Measurements from ENCODE around the gene ISLR. TPM values are rescaled to one million over a fixed set of nuclear protein-coding genes. Genes with fewer than 3 reads are reported as not detected.

The ISLR gene
- total and polyA plus RNA-seq, 2 of the 4 experiments (the other 2 are of a cell fraction): under 0.01 to 0.79 TPM

- Histone ChIP-seq H2BK120ac (ENCODE audit: low read depth, low read length) (0 out of 2 replicates have a peak overlapping the region, but pooled peaks have one; percentile 14), H3K9me1 (ENCODE audit: insufficient read depth, low read length) (peaks cover 7% of the 10 kb centered on the region), H3K18ac (ENCODE audit: low read depth, low read length) (no peak overlapping the region; the same call in 1 of the 2 replicates), H2BK15ac (ENCODE audit: low read depth, low read length) (no peak overlapping the region; the same call in 2 of the 3 replicates), H3K4me2 (ENCODE audit: low read depth, low read length) (no peak overlapping the region), H3K27ac (ENCODE audit: insufficient read depth, low read length) (no peak overlapping the region), H3K4me1 (ENCODE audit: control insufficient read depth, insufficient read depth, low read length) (peaks cover 26% of the 10 kb centered on the region), H3K56ac (ENCODE audit: extremely low read depth, insufficient read depth, low read length) (no peak overlapping the region), H4K5ac (ENCODE audit: low read depth, low read length) (no peak overlapping the region), H3K4ac (ENCODE audit: low read depth, low read length) (peak overlapping the region; percentile 56; the same call in 1 of the 2 replicates), H3K79me1 (ENCODE audit: low read depth in 1 of 2, low read length in 2 of 2) (no peaks in the 10 kb centered on the region), H4K20me1 (ENCODE audit: insufficient read depth, low read length) (peaks cover under 1% of the 10 kb centered on the region; the same call in 1 of the 2 replicates), H3K14ac (replicated peaks; ENCODE audit: low read depth, low read length) (0 out of 2 replicates have a peak overlapping the region, but pooled peaks have one; percentile 35), H4K91ac (ENCODE audit: insufficient read depth, low read depth, low read length) (no peak overlapping the region), H3K27me3 (ENCODE audit: control insufficient read depth, insufficient read depth, low read length) (peaks cover 5% of the 10 kb centered on the region; the same call in 1 of the 2 replicates), H3K4me3 (ENCODE audit: insufficient read depth, low read depth, low read length) (no peak overlapping the region), H2AK5ac (ENCODE audit: low read depth, low read length) (peak overlapping the region; percentile 90), H3K23ac (ENCODE audit: low read depth, low read length) (no peak overlapping the region), H2BK20ac (ENCODE audit: low read depth, low read length) (no peak overlapping the region), H3K9me3 (ENCODE audit: control insufficient read depth, insufficient read depth, low read length) (no peaks in the 10 kb centered on the region), H3K9ac (ENCODE audit: low read depth, low read length) (no peak overlapping the region), H4K8ac (ENCODE audit: low read depth in 2 of 2, low read length in 2 of 2) (no peak overlapping the region), H3K36me3 (ENCODE audit: control insufficient read depth, insufficient read depth, low read length) (no peaks in the 10 kb centered on the region), H2BK5ac (ENCODE audit: low read depth, low read length, poor library complexity, severe bottlenecking) (no peak overlapping the region), H2AFZ (replicated peaks; ENCODE audit: low read length, poor library complexity) (peak overlapping the region; percentile 33), H2AK9ac (replicated peaks; ENCODE audit: low read depth, low read length, poor library complexity) (peak overlapping the region; percentile 83)
- TF ChIP-seq RCOR1 (IDR thresholded peaks at IDR 0.05; ENCODE audit: insufficient replicate concordance, low read length) (no peak), MAZ (IDR thresholded peaks at IDR 0.05; ENCODE audit: borderline replicate concordance, low read depth, low read length) (no peak), RFX5 (IDR thresholded peaks at IDR 0.05; ENCODE audit: low read depth, low read length) (no peak)
- no TSS peak for BruUV-seq (replicated peaks)
- CTCF ChIA-PET: interaction anchor here (1.3 kb wide), 1 partner anchor 147 kb away, joined by 3 read pairs; no protein-coding TSS in a partner anchor
- WGBS, 2 experiments (ENCODE audit: extremely low coverage in 2 of 2, insufficient read length in 1 of 2): no CpG with 5 or more reads among the region's 8 CpGs
- dilution Hi-C loops (cut with HindIII; ENCODE audit: low sequenced_read_pairs, unreplicated experiment): no loop called here
- intact Hi-C loops (cut with micrococcal nuclease): no loop called here
- POLR2A ChIA-PET (ENCODE audit: unreplicated experiment): no interaction called here
- DNase-seq (peak; percentile 52), ATAC-seq (ENCODE audit: low read depth) (peak; percentile 9)
- in situ Hi-C loops (cut with MboI; ENCODE audit: low sequenced_read_pairs): no loop called here
Observed at GRCh38 chr15:74200871-74201419, 27.4 kb downstream of the ISLR start.
